Left lobe of liver (tissue), 2 donors: ENCODE results near the gene KHSRP. TPM values are rescaled to one million over a fixed set of nuclear protein-coding genes. Genes with fewer than 3 reads are reported as not detected.
A peak's percentile ranks its signal among the peaks of the same experiment; 100 is the strongest.

Experiments
- ATAC-seq: fragments of 200-7000 bp; cut with Tn5 transposase; one replicate; pipeline ENCODE4 v1.9.1; 2020; ENCODE audit warnings: mild to moderate bottlenecking, moderate library complexity
- DNase-seq: peaks from one replicate; pipeline ENCODE4 v3.0.0-alpha.2; 2020; ENCODE audit warnings: low spot score
- total RNA-seq: library from RNA; stranded (reverse); gene quantifications from one replicate; pipeline ENCODE4 v1.2.1, GENCODE V29; 2021
- donor health status: DM: no; HTN: no; CAD: no; lungs with moderate emphysema.
- donor health status: DM: no; HTN: yes; CAD: no.

Gene KHSRP
- total RNA-seq, 1 donor from 2014 or later = 75.1 TPM

DNA sequence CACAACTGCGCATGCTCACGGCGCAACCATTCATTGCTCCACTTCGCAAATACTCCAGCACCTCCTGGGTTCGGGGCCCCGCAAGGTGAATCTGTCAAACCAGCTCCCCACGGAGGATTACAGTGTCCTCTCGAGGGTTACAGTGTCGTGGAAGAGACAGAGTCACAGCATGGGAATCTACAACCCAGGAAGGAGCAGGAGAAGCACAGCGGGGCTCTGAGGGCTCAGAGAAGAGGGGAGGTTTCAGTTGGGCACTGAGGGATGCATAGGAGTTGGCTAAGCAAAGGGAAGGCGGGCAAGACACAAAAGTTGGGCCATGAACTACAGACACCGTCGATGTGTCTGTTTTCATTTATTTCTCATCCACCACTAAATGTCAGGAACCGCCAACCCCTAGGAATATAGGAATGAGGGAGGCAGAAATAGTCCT lies 30.6 kb downstream of the KHSRP start:
- no peak for ATAC-seq

DNA sequence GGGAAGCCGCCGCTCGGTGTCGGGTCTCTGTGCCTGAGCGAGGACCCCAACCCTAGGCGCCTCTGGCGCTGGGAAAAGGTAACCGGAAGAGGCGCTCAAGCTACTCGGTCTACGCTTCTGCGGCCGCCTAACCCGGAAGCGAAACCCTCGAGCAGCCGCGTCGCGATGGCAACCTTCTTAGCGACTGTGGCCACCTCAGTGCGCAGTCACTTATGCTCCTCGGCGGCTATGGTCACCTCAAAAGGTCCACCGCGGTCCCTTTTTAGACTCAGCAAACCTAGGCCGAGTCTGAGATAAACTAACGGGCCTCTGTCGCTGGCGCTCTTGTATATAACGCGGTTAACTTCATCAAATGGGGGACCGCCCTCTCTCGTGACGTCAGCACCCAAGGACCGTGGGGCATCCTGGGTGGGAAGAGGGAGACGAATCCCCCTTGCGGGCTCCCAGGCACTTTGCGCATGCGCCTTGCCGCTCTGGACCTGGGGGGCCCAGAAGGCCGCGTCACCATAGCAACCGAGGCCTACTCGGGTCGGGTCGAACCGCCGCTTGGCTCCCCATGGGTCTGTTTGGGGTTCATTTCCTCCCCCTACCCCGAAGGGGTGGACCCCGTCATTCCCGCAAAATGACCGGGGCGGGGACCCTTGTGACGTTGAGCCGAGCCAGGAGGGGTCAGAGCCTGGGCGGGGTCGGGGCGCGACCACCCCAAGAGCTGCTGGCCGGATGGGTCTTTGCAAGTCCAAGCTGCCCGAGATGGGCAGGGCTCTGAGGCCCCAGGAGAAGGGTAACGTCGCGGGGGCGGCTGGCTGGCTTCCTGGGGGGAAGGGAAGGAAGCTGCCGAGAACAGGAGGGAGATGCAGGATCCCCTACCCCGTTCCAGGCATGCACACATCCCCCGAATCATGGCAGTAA lies 31.3 kb downstream of the KHSRP start, which contains the start of gene GTF2F1:
TSS of gene GTF2F1 (minus strand) at position 91 of the 909 bp plus-strand sequence. CDS start 169 bp downstream, outside the sequence.
- DNase-seq (peak; percentile 89), ATAC-seq (peak; percentile 94)

More for the DNA sequence above, 30.6 kb downstream of the KHSRP start:
- DNase-seq = no peak

DNA sequence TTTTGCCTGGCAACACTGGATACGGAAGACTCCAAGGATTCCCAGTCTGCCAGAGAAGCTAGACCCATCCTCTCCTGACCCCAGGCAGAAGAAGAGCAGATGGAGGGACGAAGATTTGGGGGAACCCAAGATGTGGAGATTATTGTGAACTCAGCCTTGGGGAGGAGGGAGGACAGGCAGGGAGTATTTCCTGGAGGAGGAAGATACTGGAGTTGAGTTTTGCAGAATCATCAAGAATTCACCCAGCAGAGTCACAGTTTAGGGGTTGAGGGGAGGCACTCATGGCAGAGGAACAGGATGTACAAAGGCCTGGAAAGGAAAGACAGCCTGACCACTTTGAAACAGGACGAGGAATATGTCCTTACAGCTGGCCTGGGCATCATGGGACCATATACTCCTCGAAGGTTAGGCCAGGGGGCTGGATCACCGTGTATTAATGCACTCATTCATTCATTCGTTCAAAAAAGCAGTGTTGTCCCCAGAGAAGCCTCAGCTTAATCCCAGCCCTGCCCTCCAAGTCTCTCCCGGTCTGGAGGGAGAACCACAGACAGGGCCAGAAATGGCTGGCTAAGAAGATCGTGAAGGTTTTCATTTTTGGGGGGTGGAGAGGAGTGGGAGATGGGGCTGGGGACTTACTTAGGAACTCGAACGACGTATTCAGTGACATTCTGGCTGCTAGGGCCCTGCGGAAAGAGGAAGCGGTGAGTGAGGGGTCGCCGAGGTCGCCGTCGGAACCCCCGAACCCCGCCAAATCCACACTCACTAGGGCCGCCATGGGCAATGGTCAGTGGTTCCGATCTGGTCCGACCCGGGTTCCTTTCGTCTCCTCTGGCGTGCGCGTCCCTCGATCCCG lies 32.2 kb downstream of the KHSRP start:
- ATAC-seq (no peak), DNase-seq (no peak)

DNA sequence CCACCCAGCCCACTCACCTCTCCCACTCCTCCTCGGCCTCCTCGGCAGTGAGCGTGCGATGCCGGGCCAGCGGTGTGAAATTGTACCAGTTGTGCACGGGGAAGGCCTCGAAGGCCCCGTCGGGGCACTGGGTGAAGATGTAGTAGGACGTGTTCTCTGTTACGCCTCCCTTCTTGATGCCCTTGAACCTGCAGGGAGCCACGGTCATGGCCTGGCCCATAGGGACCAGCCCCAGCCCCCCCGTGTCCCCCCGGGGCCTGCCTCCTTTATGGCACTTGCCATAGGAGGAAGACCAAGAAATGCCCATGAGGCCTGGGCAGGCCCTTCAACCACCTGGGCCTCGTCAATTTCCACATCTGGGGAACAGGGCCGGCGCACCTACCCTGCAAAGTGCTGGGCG lies 37.2 kb downstream of the KHSRP start:
- no peak for ATAC-seq
- no peak for DNase-seq

DNA sequence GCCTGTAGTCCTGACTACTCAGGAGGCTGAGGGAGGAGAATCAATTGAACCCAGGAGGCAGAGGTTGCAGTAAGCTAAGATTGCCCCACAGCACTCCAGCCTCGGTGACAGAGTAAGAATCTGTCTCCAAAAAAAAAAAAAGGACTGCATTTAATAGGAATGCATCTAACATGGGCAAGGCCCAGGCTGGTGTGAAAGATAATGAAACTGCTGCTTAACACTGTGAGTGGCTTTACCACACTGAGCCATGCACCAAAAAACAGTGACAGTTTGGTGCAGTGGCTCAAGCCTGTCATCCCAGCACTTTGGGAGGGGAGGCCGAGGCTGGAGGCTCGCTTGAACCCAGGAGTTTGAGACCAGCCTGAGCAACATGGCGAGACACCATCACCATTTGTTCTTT lies 40.2 kb downstream of the KHSRP start:
- ATAC-seq = no peak

DNA sequence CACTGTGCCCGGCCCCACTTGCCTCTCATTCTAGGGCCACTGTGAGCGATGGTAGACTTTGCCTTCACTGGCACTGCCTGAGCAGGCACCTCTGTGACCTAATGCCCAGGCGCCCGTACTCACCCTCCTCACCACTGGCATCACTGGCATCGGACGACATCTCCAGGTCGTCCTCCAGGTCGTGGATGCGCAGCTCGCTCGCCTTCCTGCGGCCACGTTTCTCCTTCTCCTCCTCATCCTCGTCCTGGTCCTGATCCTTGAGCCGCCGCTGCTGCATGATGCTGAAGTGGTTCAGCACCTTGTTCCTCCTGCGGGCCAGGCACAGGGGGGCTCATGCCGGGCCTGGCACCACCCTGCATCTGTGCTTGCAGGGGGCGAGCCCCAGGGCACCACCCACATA lies 41.4 kb downstream of the KHSRP start:
- DNase-seq (no peak), ATAC-seq (no peak)

More for the DNA sequence above, 40.2 kb downstream of the KHSRP start:
- DNase-seq = no peak

DNA sequence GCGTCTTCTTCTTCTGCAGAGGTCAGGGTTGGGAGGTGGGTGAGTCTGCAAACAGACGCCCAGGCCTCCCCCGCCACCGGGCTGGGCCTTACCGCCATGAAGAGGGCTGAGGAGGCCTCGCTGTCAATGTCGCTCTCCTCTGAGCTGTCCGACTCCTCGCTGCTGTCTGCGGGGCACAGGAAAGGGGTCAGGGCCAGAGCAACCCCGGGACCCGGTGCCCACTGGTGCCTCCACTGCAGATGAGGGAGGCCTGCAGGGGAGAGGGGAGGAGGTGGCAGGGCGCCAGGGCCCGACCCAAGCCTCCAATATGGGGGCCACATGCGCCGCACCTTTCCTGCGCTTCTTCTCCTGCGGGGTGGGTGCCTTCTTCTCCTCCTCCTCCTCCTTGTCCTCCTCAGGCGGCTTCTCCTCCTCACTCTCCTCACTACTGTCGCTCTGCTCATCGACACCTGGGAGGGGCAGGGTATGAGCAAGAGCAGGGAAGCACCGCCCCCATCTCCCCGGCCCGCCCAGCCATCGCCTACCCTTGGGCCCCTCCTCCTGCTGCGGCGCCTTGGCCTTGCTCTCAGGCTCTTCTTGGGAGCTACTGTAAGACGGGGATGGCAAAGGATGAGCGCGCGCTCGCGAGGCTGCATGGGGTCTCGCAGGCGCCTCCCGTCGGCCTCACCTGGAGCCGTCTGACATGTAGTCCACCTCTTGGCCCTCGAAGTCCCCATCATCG lies 43.4 kb downstream of the KHSRP start:
- DNase-seq (no peak), ATAC-seq (no peak)

DNA sequence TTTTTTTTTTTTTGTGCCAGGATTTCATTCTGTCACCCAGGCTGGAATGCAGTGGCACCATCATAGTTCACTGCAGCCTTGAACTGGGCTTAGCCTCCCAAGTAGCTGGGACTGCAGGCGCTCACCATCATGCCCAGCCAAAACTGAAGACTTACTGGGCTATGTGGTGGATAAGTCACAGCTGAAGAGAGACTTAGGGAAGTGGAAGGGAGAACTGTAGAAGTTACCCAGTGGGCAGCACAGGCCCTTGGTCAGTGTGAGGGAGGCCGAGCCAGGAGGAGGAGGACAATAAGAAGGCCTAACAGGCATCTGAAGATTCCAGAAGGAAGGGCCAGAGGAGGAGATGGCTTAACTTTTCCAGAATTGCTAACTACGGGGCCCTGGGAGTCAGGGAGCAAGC lies 44.9 kb downstream of the KHSRP start:
- ATAC-seq = no peak
- DNase-seq = no peak

DNA sequence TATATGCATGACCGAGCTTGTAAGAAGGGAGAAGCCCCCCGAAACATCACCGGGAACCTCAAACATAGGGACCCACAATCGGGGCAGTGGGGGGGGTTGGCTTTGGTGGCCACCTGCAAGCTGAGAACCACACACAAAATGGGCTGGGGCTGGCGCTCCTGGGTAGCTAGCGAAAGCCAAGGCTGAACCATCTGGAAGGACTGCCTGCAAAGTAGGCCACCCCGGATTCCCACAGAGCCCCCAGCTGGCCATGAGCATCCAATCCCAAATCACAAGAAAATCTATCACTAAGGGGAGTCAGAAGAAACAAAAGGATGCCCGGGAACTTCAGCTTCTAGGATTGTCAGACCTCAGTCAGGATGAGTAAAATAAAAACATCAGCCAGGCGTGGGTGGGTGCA lies 46.1 kb downstream of the KHSRP start:
- DNase-seq (no peak), ATAC-seq (no peak)

DNA sequence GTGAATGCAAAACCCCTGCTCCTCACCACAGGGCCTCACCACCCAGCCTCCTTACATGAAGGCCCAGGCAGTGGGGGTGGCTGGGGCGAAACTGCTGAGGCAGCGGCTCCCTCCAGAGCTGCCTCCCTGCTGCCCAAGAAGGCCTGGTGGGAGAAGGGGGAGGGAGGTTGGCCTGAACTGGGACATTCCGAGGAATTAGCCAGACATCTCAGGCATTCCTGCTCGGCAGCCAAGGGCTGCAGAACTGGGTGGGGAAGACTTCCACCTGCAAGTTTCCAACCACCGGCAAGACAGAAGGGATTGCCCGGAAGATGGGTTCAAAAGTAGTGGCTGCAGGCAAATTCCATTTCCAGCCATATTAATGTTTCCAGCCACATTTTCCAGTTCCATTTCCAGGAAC lies 46.6 kb downstream of the KHSRP start:
- no peak for DNase-seq
- no peak for ATAC-seq

DNA sequence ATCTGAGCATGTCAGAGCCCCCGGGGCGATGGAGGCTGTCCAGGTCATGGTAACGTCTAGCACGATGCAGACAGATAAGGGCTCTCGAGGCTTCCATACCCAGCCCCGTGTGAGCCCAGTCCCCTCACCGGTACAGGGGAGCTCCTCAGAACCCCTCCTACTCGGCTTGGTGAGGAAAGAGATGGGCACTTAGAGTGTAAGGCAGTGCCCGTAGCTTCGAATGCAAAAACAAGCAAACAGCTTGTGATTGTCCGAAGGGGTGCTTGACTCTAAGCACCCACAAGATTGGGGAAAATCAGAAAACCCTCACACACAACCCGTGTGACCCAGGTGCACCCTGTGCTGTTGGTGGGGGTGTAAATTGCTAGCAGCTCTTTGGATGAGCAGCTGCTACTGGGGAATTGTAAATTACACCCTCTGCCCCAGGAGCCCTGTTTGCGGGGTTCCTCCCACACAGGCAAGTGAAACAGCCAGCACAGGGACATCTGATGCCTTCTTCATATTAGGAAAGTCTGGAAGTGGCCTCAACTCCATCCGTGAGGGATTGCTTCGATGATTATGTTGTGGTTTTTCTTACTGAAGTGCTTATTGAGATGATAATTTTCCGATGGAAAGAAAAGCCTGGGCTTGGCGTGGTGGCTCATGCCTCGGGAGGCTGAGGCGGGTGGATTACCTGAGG lies 48.0 kb downstream of the KHSRP start:
- DNase-seq (no peak), ATAC-seq (no peak)

DNA sequence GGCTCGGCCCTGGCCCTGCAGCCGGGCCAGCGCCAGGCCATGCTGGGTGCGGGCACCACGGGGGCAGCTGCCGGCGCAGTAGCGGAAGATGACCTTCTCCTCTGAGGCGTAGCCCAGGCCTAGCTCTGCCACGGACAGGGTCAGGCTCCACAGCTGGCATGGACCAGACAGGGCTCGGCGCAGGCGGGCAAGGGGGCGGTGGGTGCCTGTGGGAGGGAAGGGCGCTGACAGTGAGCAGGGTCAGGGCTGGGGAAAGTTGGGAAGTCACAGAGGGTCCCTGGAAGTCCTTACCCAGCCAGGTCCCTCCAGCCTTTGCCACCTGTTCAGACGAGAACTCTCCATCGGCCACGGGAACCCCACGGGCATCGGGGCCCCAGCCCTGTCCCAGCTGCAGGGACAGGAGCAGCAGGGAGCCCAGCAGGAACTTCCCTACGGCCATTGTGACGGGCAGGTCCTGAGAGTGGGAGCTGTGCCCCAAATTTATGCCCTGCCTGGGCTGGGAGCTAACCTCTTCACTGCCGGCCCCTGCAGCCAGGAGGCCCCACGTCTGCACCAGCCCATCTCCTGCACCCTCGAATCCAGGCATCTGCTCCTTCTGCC lies 49.1 kb downstream of the KHSRP start, which contains the start of gene PSPN:
TSS of gene PSPN (minus strand) at position 523 of the 600 bp plus-strand sequence. CDS start at position 439, 84 bp downstream.
- ATAC-seq = no peak
- no peak for DNase-seq

DNA sequence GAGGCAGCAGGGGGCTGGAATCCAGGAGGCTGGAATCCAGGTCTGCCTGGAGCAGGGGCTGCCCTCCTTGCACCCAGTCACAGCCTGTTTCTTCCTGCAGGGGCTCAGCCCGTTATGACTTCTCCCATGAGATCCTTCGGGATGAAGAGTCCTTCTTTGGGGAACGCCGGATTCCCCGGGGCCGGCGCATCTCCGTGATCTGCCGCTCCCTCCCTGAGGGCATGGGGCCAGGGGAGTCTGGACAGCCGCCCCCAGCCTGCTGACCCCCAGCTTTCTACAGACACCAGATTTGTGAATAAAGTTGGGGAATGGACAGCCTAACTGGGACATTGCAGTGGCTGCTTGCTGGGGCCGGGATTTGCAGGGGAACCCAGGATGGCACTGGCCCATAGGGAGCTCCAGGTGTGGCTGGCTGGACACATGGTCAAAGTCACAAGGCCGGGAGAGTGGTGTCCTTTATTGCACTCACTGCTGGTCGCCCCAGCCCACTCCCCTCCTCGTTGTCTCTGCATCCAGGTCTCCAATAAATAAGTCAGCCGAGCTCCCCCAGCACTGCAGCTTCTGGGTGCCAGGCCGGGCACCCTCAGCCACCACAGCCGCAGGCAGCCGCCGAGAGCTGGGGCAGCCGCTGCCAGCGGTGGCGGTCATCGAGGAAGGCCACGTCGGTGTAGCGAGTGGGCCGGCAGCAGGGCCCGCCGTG lies 49.8 kb downstream of the KHSRP start:
- DNase-seq (no peak), ATAC-seq (no peak)

DNA sequence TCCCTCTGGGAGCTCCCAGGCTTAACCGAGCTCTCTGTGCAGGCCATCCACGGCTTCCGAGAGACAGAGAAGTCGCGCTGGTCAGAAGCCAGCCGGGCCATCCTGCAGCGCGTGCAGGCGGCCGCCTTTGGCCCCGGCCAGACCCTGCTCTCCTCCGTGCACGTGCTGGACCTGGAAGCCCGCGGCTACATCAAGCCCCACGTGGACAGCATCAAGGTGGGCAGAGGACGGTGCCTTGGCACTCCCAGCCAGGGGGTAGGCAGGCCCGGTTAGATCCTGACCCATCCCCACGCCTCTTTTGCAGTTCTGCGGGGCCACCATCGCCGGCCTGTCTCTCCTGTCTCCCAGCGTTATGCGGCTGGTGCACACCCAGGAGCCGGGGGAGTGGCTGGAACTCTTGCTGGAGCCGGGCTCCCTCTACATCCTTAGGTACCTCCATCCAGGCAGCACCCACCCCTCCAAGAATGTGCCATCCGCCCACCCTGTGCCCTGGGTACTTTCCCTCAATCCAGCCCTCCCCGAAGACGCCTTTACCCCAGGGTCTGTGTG lies 50.4 kb downstream of the KHSRP start:
- no peak for ATAC-seq
- no peak for DNase-seq

DNA sequence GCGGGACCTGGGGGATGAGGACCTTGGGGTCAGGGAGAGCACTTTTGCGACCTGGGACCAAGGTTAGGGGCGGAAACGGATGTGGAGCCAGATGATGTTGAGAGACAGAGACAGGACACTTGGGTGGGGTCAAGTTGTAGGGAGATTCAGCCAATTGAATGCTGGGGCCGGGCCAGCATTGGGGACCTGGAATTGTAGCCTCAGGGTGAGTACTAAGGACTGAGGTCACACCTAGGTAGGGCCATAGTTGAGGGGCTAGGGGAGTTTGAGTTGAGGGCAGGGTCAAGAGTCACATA lies 50.9 kb downstream of the KHSRP start:
- DNase-seq (no peak), ATAC-seq (no peak)

DNA sequence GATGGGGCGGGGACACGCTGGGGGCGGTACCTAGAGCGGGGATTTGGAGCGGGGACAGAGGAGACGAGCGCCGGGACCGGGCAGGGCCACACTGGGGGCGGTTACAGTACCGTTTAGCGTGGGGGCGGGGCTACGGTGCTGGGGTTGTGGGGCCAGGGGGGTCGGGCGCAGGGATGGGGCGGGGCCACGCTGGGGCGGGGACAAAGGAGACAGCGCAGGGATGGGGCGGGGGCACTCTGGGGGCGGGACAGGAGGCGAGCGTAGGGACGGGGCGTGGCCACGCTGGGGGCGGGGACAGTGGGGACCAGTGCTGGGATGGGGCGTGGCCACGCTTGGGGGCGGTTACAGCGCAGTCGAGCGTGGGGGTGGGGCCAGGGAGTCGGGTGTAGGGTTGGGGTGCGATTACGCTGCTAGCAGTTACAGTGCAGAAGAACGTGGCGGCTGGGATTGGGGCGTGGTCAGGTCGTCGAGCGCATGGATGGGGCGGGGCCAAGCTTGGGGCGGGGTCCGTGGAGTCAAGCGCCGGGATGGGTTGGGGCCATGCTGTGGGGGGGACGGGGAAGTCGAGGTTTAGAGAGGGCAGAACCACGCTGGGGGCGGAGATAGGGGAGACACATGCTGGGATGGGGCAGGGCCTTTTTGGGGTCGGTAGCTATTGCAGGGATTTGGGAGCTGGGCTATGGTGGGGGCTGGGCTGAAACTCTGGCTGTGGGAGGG lies 51.4 kb downstream of the KHSRP start:
- peak; percentile 98 for DNase-seq
- ATAC-seq = peak; percentile 79

DNA sequence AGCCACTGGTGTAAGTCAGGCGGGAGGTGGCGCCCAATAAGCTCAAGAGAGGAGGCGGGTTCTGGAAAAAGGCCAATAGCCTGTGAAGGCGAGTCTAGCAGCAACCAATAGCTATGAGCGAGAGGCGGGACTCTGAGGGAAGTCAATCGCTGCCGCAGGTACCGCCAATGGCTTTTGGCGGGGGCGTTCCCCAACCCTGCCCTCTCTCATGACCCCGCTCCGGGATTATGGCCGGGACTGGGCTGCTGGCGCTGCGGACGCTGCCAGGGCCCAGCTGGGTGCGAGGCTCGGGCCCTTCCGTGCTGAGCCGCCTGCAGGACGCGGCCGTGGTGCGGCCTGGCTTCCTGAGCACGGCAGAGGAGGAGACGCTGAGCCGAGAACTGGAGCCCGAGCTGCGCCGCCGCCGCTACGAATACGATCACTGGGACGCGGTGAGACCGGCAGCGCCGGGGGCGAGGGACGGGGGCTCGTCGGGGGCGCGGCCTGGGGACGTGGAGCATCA lies 52.0 kb downstream of the KHSRP start, which contains the start of gene ALKBH7:
TSS of gene ALKBH7 (plus strand) at position 201 of the 502 bp plus-strand sequence. CDS start at position 228, 27 bp downstream.
- ATAC-seq = peak; percentile 81
- DNase-seq = no peak

DNA sequence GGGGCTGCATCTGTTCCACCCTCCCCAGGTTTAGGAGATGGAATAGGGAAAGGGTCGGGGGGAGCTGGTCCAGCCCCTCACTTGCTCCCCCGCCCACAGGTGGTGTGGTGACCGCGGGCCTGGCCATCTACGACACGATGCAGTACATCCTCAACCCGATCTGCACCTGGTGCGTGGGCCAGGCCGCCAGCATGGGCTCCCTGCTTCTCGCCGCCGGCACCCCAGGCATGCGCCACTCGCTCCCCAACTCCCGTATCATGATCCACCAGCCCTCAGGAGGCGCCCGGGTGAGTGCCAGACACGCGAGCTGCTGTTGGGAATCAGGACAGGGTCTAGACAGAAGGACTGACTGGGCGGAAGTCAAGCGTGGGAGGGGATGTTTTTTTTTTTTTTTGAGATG lies 60.3 kb downstream of the KHSRP start:
- no peak for DNase-seq

More for the DNA sequence above, 60.3 kb downstream of the KHSRP start:
- ATAC-seq = no peak
